K562 (cell line): ENCODE measurements around the gene TRPV6. TPM values are rescaled to one million over a fixed set of nuclear protein-coding genes. Genes with fewer than 3 reads are reported as not detected.

ENCODE experiments used
- ARHGAP35 ChIP-seq: fragments of 450-650 bp; IDR thresholded peaks from 2 replicates; pipeline ENCODE4 v1.6.1; 2018; ENCODE audit not compliant: partially characterized antibody
- BCL6 ChIP-seq: fragments of 250-450 bp; sonication (Bioruptor Pico); IDR thresholded peaks from 2 replicates; pipeline ENCODE4 v1.4.0; 2020
- E2F3 ChIP-seq: fragments of 250-450 bp; sonication (Bioruptor Pico); IDR thresholded peaks from 2 replicates; pipeline ENCODE4 v1.4.0; 2020; ENCODE audit warnings: mild to moderate bottlenecking
- GABPA ChIP-seq: fragments of 200-800 bp; sonication (Bioruptor generic); conservative IDR thresholded peaks from 2 replicates; pipeline ENCODE4 v1.6.1; 2016; ENCODE audit warnings: low read depth, missing genetic modification characterization, missing compliant biosample characterization
- ILF3 ChIP-seq: fragments of 450-650 bp; IDR thresholded peaks from 2 replicates; pipeline ENCODE4 v1.6.1; 2018; ENCODE audit warnings: antibody characterized with exemption, mild to moderate bottlenecking, moderate library complexity, borderline replicate concordance
- KLF16 ChIP-seq: IDR thresholded peaks from 2 replicates; pipeline ENCODE4 v1.6.1; 2016; ENCODE audit warnings: antibody characterized with exemption
- MAZ ChIP-seq, 2 experiments: fragments of 450-650 bp in 1 of 2; sonication (generic) in 1 of 2; formaldehyde crosslinking; IDR thresholded peaks in 1 of 2; conservative IDR thresholded peaks in 1 of 2; 2 replicates each; pipeline versions ENCODE4 v1.4.0 to v1.5.0; 2020; ENCODE audit warnings: mild to moderate bottlenecking in 1 of 2, missing genetic modification reagents in 1 of 2
- MXI1 ChIP-seq: IDR thresholded peaks from 2 replicates; pipeline ENCODE4 v1.6.1; 2011; ENCODE audit warnings: low read depth, mild to moderate bottlenecking, improper control_type of control experiment, low read length
- NRF1 ChIP-seq, 2 experiments: fragments of 450-650 bp; IDR thresholded peaks in 1 of 2; conservative IDR thresholded peaks in 1 of 2; 2 replicates each; pipeline ENCODE4 v1.6.1; 2014; ENCODE audit warnings: mild to moderate bottlenecking in 2 of 2
- STAG1 ChIP-seq: sonication (generic); formaldehyde crosslinking; IDR thresholded peaks from 2 replicates; pipeline ENCODE4 v1.5.0; 2020; ENCODE audit warnings: missing genetic modification reagents, borderline replicate concordance
- STAT5A ChIP-seq: IDR thresholded peaks from 2 replicates; pipeline ENCODE4 v1.6.1; 2012; ENCODE audit warnings: low read length, inconsistent platforms, borderline replicate concordance
- TFAM ChIP-seq: fragments of 250-450 bp; sonication (Bioruptor Pico); conservative IDR thresholded peaks from 2 replicates; pipeline ENCODE4 v1.5.0; 2021; ENCODE audit warnings: mild to moderate bottlenecking, moderate library complexity
- XRCC5 ChIP-seq: fragments of 200-400 bp; formaldehyde crosslinking; IDR thresholded peaks from 2 replicates; pipeline ENCODE4 v1.6.1; 2017; ENCODE audit warnings: low read depth, mild to moderate bottlenecking, low read length
- YY1 ChIP-seq, 3 experiments: IDR thresholded peaks; 2 replicates each; pipeline ENCODE4 v1.6.1; 2011; ENCODE audit warnings: low read length in 2 of 3, mild to moderate bottlenecking in 2 of 3, moderate library complexity in 2 of 3, borderline replicate concordance in 1 of 3, control low read depth in 1 of 3, low read depth in 1 of 3; ENCODE audit not compliant: insufficient read depth in 3 of 3, insufficient replicate concordance in 2 of 3, control insufficient read depth in 1 of 3, insufficient read length in 1 of 3; ENCODE audit errors: extremely low read depth in 1 of 3
- ZEB2 ChIP-seq: fragments of 450-650 bp; IDR thresholded peaks from 2 replicates; pipeline ENCODE4 v1.6.1; 2016
- ZNF184 ChIP-seq: sonication (generic); formaldehyde crosslinking; IDR thresholded peaks from 2 replicates; pipeline ENCODE4 v1.5.0; 2020; ENCODE audit warnings: missing genetic modification reagents
- ZNF431 ChIP-seq: sonication (generic); formaldehyde crosslinking; IDR thresholded peaks from 2 replicates; pipeline ENCODE4 v1.8.0; 2022; ENCODE audit warnings: mild to moderate bottlenecking, missing genetic modification reagents
- ZNF551 ChIP-seq: fragments of 250-450 bp; sonication (Bioruptor Pico); IDR thresholded peaks from 2 replicates; pipeline ENCODE4 v1.5.0; 2021; ENCODE audit warnings: mild to moderate bottlenecking, moderate library complexity
- ZNF766 ChIP-seq: fragments of 200-800 bp; sonication (Bioruptor generic); conservative IDR thresholded peaks from 2 replicates; pipeline ENCODE4 v1.6.1; 2016; ENCODE audit warnings: missing genetic modification characterization, missing compliant biosample characterization
- ZNF77 ChIP-seq: fragments of 250-450 bp; sonication (Bioruptor Pico); IDR thresholded peaks from 2 replicates; pipeline ENCODE4 v1.5.0; 2020
- polyA plus RNA-seq, 8 experiments: library from polyadenylated mRNA; depleted of rRNA in 4 of 8; stranded (reverse) in 5 of 8; unstranded in 3 of 8; fragments of >200 nt; fragmentation: Nextera tagmentation in 2 of 8; fragmentation: Illumina TruSeq in 1 of 8; extraction: Ambion mirVana in 2 of 8; extraction: Trizol in 1 of 8; gene quantifications; 2 replicates each; pipeline versions ENCODE4 v1.2.1 to v1.2.3, GENCODE V29; 2011 to 2014; ENCODE audit warnings: inconsistent platforms in 1 of 8, missing spikeins in 1 of 8
- total RNA-seq, 7 experiments: library from RNA; depleted of rRNA in 6 of 7; stranded (reverse); fragments of >200 nt in 6 of 7; fragmentation: Illumina TruSeq in 2 of 7; extraction: Trizol in 2 of 7; gene quantifications; 2 replicates each; pipeline versions ENCODE4 v1.2.1 to v1.2.3, GENCODE V29; 2011 to 2021; ENCODE audit warnings: low replicate concordance in 1 of 7
- TF ChIP-seq, protein P1 (sequence below): fragments of 450-650 bp; IDR thresholded peaks from 2 replicates; pipeline ENCODE4 v1.7.1; 2018; ENCODE audit warnings: mild to moderate bottlenecking, low read depth; ENCODE audit not compliant: partially characterized antibody
- TF ChIP-seq, protein P2 (sequence below): sonication (generic); formaldehyde crosslinking; IDR thresholded peaks from 2 replicates; pipeline ENCODE4 v1.8.0; 2022; ENCODE audit warnings: mild to moderate bottlenecking, missing genetic modification reagents
- TF ChIP-seq, protein P3 (sequence below): conservative IDR thresholded peaks from 2 replicates; pipeline ENCODE4 v1.6.1; 2011; ENCODE audit warnings: low read depth, mild to moderate bottlenecking, low read length; ENCODE audit not compliant: control insufficient read depth
- TF ChIP-seq, protein P4 (sequence below): fragments of 450-650 bp; formaldehyde crosslinking; IDR thresholded peaks from 2 replicates; pipeline ENCODE4 v1.4.0; 2022; ENCODE audit warnings: missing genetic modification characterization

TRPV6 gene
- total and polyA plus RNA-seq, 9 of the 15 experiments (the other 6 are each of a cell fraction or from before 2014, with no cell fraction given) = 0.04 to 0.36 (median 0.11) TPM

DNA sequence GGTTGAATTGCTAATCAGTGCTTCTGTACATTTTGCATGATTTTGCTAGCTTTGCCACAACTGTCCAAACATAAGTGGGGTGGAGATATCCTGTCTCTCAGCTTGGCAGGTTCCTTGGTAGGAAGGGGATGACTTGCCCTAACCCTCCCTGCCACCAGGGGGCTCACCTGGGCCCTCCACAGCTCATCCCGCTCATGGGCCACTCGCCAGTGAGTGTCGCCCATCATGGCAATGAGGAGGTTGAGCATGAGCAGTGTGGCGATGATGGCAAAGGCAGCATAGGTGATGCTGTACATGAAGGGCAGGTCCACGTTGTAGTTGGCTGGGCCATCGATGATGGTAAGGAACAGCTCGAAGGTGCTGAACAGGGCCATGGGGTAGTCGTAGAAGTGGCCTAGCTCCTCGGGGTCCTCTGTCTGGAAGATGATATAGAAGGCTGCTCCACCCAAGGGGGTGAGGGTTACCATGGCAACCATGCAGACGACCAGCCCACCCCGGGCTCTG is 12.2 kb downstream of the TRPV6 start (continued):
- TF ChIP-seq, protein P1, sequence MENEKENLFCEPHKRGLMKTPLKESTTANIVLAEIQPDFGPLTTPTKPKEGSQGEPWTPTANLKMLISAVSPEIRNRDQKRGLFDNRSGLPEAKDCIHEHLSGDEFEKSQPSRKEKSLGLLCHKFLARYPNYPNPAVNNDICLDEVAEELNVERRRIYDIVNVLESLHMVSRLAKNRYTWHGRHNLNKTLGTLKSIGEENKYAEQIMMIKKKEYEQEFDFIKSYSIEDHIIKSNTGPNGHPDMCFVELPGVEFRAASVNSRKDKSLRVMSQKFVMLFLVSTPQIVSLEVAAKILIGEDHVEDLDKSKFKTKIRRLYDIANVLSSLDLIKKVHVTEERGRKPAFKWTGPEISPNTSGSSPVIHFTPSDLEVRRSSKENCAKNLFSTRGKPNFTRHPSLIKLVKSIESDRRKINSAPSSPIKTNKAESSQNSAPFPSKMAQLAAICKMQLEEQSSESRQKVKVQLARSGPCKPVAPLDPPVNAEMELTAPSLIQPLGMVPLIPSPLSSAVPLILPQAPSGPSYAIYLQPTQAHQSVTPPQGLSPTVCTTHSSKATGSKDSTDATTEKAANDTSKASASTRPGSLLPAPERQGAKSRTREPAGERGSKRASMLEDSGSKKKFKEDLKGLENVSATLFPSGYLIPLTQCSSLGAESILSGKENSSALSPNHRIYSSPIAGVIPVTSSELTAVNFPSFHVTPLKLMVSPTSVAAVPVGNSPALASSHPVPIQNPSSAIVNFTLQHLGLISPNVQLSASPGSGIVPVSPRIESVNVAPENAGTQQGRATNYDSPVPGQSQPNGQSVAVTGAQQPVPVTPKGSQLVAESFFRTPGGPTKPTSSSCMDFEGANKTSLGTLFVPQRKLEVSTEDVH = no peak
- TF ChIP-seq, protein P2, sequence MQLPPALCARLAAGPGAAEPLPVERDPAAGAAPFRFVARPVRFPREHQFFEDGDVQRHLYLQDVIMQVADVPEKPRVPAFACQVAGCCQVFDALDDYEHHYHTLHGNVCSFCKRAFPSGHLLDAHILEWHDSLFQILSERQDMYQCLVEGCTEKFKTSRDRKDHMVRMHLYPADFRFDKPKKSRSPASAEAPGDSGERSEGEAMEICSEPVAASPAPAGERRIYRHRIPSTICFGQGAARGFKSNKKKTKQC (CRISPR knock-in tag) = 0 out of 2 replicates have a peak, but pooled peaks have one; percentile 46
- TF ChIP-seq STAG1 (CRISPR knock-in tag) (peak; percentile 41), ARHGAP35 (no peak), MAZ (CRISPR knock-in tag; conservative IDR thresholded peaks at IDR 0.05 in 1 of 2, IDR thresholded peaks at IDR 0.05 in 1 of 2) (peak in 1 of 2 experiments; percentile 30; a peak in 2 of 4 replicates), ZEB2 (no peak), ILF3 (no peak), ZNF431 (CRISPR knock-in tag) (no peak), ZNF551 (no peak), ZNF77 (CRISPR knock-in tag) (no peak), TFAM (CRISPR knock-in tag) (no peak), NRF1 (conservative IDR thresholded peaks at IDR 0.05 in 1 of 2, IDR thresholded peaks at IDR 0.05 in 1 of 2) (peak in 1 of 2 experiments; percentile 38; a peak in 2 of 4 replicates), MXI1 (no peak), BCL6 (no peak), ZNF184 (CRISPR knock-in tag) (no peak), E2F3 (0 out of 2 replicates have a peak, but pooled peaks have one; percentile 17), XRCC5 (0 out of 2 replicates have a peak, but pooled peaks have one; percentile 56), KLF16 (peak; percentile 28; the same call in 1 of the 2 replicates), YY1 (IDR thresholded peaks at IDR 0.05; ENCODE audit: borderline replicate concordance in 1 of 3, control insufficient read depth in 1 of 3, extremely low read depth in 1 of 3, insufficient read depth in 3 of 3, insufficient read length in 1 of 3, insufficient replicate concordance in 2 of 3, low read depth in 1 of 3, low read length in 2 of 3) (peak in 1 of 3 experiments; percentile 19), ZNF766 (no peak), STAT5A (no peak), GABPA (tag) (no peak)
- TF ChIP-seq, protein P3, sequence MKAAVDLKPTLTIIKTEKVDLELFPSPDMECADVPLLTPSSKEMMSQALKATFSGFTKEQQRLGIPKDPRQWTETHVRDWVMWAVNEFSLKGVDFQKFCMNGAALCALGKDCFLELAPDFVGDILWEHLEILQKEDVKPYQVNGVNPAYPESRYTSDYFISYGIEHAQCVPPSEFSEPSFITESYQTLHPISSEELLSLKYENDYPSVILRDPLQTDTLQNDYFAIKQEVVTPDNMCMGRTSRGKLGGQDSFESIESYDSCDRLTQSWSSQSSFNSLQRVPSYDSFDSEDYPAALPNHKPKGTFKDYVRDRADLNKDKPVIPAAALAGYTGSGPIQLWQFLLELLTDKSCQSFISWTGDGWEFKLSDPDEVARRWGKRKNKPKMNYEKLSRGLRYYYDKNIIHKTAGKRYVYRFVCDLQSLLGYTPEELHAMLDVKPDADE = 0 out of 2 replicates have a peak, but pooled peaks have one; percentile 22
- TF ChIP-seq, protein P4, sequence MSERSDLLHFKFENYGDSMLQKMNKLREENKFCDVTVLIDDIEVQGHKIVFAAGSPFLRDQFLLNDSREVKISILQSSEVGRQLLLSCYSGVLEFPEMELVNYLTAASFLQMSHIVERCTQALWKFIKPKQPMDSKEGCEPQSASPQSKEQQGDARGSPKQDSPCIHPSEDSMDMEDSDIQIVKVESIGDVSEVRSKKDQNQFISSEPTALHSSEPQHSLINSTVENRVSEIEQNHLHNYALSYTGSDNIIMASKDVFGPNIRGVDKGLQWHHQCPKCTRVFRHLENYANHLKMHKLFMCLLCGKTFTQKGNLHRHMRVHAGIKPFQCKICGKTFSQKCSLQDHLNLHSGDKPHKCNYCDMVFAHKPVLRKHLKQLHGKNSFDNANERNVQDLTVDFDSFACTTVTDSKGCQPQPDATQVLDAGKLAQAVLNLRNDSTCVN (CRISPR knock-in tag) = no peak
